Natural killer cell (primary cell): ENCODE results near the gene CRTC2. TPM values are rescaled to one million over a fixed set of nuclear protein-coding genes. Genes with fewer than 3 reads are reported as not detected.
"Not testable (repeated sequence)": the region's sequence is repeated elsewhere in the genome, so short reads cannot be mapped to it uniquely, and the experiment has no call there.

Source experiments
- ATAC-seq, 3 donors: fragments of 150-1000 bp in 2 of 3; fragments of 200-7000 bp in 1 of 3; cut with Tn5 transposase; 1 replicate in 1 of 3; 2 replicates in 2 of 3; pipeline ENCODE4 v1.10.0; 2021; ENCODE audit warnings: mild to moderate bottlenecking in 2 of 3, moderate library complexity in 2 of 3
- DNase-seq, 2 donors: peaks; one replicate each; pipeline versions ENCODE4 v3.0.0 to v3.0.0-alpha.2; 2013 to 2021; ENCODE audit warnings: mixed read lengths in 1 of 2
- H3K27ac ChIP-seq: one replicate; pipeline ENCODE4 v1.5.1; 2013; ENCODE audit warnings: mild to moderate bottlenecking, low read length
- H3K27me3 ChIP-seq: one replicate; pipeline ENCODE4 v1.6.1; 2013; ENCODE audit warnings: low read length; ENCODE audit not compliant: control insufficient read depth, insufficient read depth
- H3K36me3 ChIP-seq: one replicate; pipeline ENCODE4 v1.6.1; 2013; ENCODE audit warnings: low read length; ENCODE audit not compliant: control insufficient read depth, insufficient read depth
- H3K4me1 ChIP-seq: one replicate; pipeline ENCODE4 v1.6.1; 2013; ENCODE audit warnings: low read length; ENCODE audit not compliant: control insufficient read depth, insufficient read depth
- H3K4me3 ChIP-seq: one replicate; pipeline ENCODE4 v1.5.1; 2013; ENCODE audit warnings: low read length
- H3K9me3 ChIP-seq: one replicate; pipeline ENCODE4 v1.6.1; 2013; ENCODE audit warnings: low read length; ENCODE audit not compliant: control insufficient read depth, insufficient read depth
- H3K27ac Mint-ChIP-seq, 2 donors: one replicate each; pipeline ENCODE4 v1.8.0; 2022; ENCODE audit warnings: mild to moderate bottlenecking in 2 of 2, mixed read lengths in 2 of 2, moderate library complexity in 1 of 2
- H3K27me3 Mint-ChIP-seq, 2 donors: one replicate each; pipeline ENCODE4 v1.8.0; 2022; ENCODE audit warnings: low read depth in 2 of 2, mixed read lengths in 2 of 2
- H3K36me3 Mint-ChIP-seq: one replicate; pipeline ENCODE4 v1.8.0; 2022; ENCODE audit warnings: mixed read lengths
- H3K4me1 Mint-ChIP-seq, 2 donors: one replicate each; pipeline ENCODE4 v1.8.0; 2022; ENCODE audit warnings: mixed read lengths in 2 of 2
- H3K4me3 Mint-ChIP-seq: one replicate; pipeline ENCODE4 v1.8.0; 2022; ENCODE audit warnings: mild to moderate bottlenecking, moderate library complexity, mixed read lengths
- H3K9me3 Mint-ChIP-seq, 2 donors: one replicate each; pipeline ENCODE4 v1.8.0; 2022; ENCODE audit warnings: mixed read lengths in 2 of 2
- CTCF ChIP-seq: fragments of 200-600 bp; IDR thresholded peaks from one replicate; pipeline ENCODE4 v1.8.0; 2022; ENCODE audit warnings: antibody characterized with exemption
- WGBS: methylation state at CpG from one replicate; pipeline ENCODE4 v1.1.7; 2013; ENCODE audit warnings: missing lambda C conversion rate; ENCODE audit not compliant: insufficient coverage; 5-methylcytosine and 5-hydroxymethylcytosine counted together
- intact Hi-C: fragments of 100-400 bp; cut with micrococcal nuclease; formaldehyde crosslinking; loops from one replicate; pipeline ENCODE4 v1.14.2; 2022
- total RNA-seq, 4 donors: library from RNA; stranded (reverse); fragments of 120-200 nt in 1 of 4; gene quantifications; one replicate each; pipeline versions ENCODE4 v1.2.3 to v1.2.4, GENCODE V29; 2013 to 2022

The CRTC2 gene
- total RNA-seq, 3 donors from 2014 or later (not counting 1 experiment from before 2014, with no cell fraction given): 144 to 166 (median 154) TPM

- ATAC-seq (no peak), DNase-seq (no peak)
- Histone ChIP-seq H3K4me1 (peaks cover 20% of the 10 kb centered on the region), H3K36me3 (no peaks in the 10 kb centered on the region), H3K27ac (no peak overlapping the region), H3K9me3 (no peaks in the 10 kb centered on the region), H3K4me3 (no peak overlapping the region), H3K27me3 (peaks cover 6% of the 10 kb centered on the region)
- H3K4me1 Mint-ChIP-seq: peaks cover 18 to 25% of the 10 kb centered on the region in 2 donors
- intact Hi-C loops: loop anchor here (5.0 kb wide), 1 partner anchor 473 kb away; no protein-coding TSS in a partner anchor
- no peaks in the 10 kb centered on the region for H3K36me3 Mint-ChIP-seq
- H3K9me3 Mint-ChIP-seq: no peaks in the 10 kb centered on the region
- H3K27me3 Mint-ChIP-seq: peaks cover 21% of the 10 kb centered on the region in 2 donors
- H3K4me3 Mint-ChIP-seq: peak overlapping the region; percentile 36
- peak overlapping the region in 1 of 2 donors; percentile 35 for H3K27ac Mint-ChIP-seq
- no peak for TF ChIP-seq CTCF
- WGBS: 54% methylated on average over 6 of the region's 7 CpGs
Observed at GRCh38 chr1:153985341-153985912, 27.0 kb upstream of the CRTC2 start.

GRCh38 chr1:153984123-153984894 is 25.9 kb upstream of the CRTC2 start:
- WGBS: 100% methylated on average over 4 of the region's 6 CpGs
- Histone ChIP-seq H3K27me3 (peaks cover 6% of the 10 kb centered on the region), H3K4me1 (peaks cover 14% of the 10 kb centered on the region), H3K9me3 (no peaks in the 10 kb centered on the region), H3K4me3 (no peak overlapping the region), H3K36me3 (no peaks in the 10 kb centered on the region), H3K27ac (no peak overlapping the region)
- Mint-ChIP-seq H3K27ac (no peak overlapping the region), H3K9me3 (no peaks in the 10 kb centered on the region), H3K27me3 (peaks cover 21% of the 10 kb centered on the region in 2 donors), H3K4me3 (no peak overlapping the region), H3K36me3 (no peaks in the 10 kb centered on the region), H3K4me1 (peaks cover 11 to 19% of the 10 kb centered on the region in 2 donors)
- DNase-seq (no peak), ATAC-seq (no peak)
- no peak for TF ChIP-seq CTCF
- intact Hi-C loops: no loop called here

- H3K36me3 Mint-ChIP-seq, DNase-seq, H3K9me3 ChIP-seq, ATAC-seq, H3K36me3 ChIP-seq, intact Hi-C loops, H3K4me3 Mint-ChIP-seq, H3K27me3 ChIP-seq, H3K27ac ChIP-seq, H3K27ac Mint-ChIP-seq, H3K4me3 ChIP-seq, H3K9me3 Mint-ChIP-seq: not testable (repeated sequence)
- H3K4me1 Mint-ChIP-seq: peaks cover 18 to 23% of the 10 kb centered on the region in 2 donors
- WGBS: 92% methylated on average over 2 of the region's 2 CpGs
- H3K27me3 Mint-ChIP-seq: peaks cover 21% of the 10 kb centered on the region in 2 donors
- peaks cover 14% of the 10 kb centered on the region for H3K4me1 ChIP-seq
Observed at GRCh38 chr1:153981735-153982134, 23.3 kb upstream of the CRTC2 start.

GRCh38 chr1:153979091-153979490 is 20.7 kb upstream of the CRTC2 start:
- H3K27ac ChIP-seq, intact Hi-C loops, DNase-seq, H3K27me3 Mint-ChIP-seq, H3K9me3 ChIP-seq, H3K36me3 Mint-ChIP-seq, H3K4me3 ChIP-seq, H3K9me3 Mint-ChIP-seq, H3K27me3 ChIP-seq, ATAC-seq: not testable (repeated sequence)
- H3K36me3 ChIP-seq: peaks cover 15% of the 10 kb centered on the region
- H3K4me3 Mint-ChIP-seq: peak overlapping the region; percentile 89
- H3K4me1 Mint-ChIP-seq: peaks cover 24 to 25% of the 10 kb centered on the region in 2 donors
- H3K4me1 ChIP-seq: peaks cover 16% of the 10 kb centered on the region
- peak overlapping the region in 1 of 2 donors; percentile 76 for H3K27ac Mint-ChIP-seq
- 97% methylated on average over 12 of the region's 12 CpGs for WGBS
